Lower lobe of right lung (tissue), 2 donors: ENCODE results near the gene MAZ. TPM values are rescaled to one million over a fixed set of nuclear protein-coding genes. Genes with fewer than 3 reads are reported as not detected.
A peak's percentile ranks its signal among the peaks of the same experiment; 100 is the strongest.

Experiments
- ATAC-seq, 2 donors: fragments of 200-7000 bp; cut with Tn5 transposase; one replicate each; pipeline ENCODE4 v1.9.1; 2020 to 2022; ENCODE audit warnings: mild to moderate bottlenecking in 2 of 2, moderate library complexity in 2 of 2
- DNase-seq: peaks from one replicate; pipeline ENCODE4 v3.0.0-alpha.2; 2020
- H3K27ac ChIP-seq: fragments of 200-600 bp; one replicate; pipeline ENCODE4 v1.8.0; 2022
- H3K27me3 ChIP-seq: fragments of 200-600 bp; one replicate; pipeline ENCODE4 v1.8.0; 2022; ENCODE audit warnings: low read depth
- H3K36me3 ChIP-seq: fragments of 200-600 bp; one replicate; pipeline ENCODE4 v1.8.0; 2022; ENCODE audit warnings: mild to moderate bottlenecking
- H3K4me1 ChIP-seq: fragments of 200-600 bp; one replicate; pipeline ENCODE4 v1.8.0; 2022
- H3K4me3 ChIP-seq: fragments of 200-600 bp; one replicate; pipeline ENCODE4 v1.8.0; 2022; ENCODE audit warnings: mild to moderate bottlenecking
- H3K9me3 ChIP-seq: fragments of 200-600 bp; one replicate; pipeline ENCODE4 v1.8.0; 2022
- CTCF ChIP-seq: fragments of 200-600 bp; IDR thresholded peaks from one replicate; pipeline ENCODE4 v1.8.0; 2022; ENCODE audit warnings: antibody characterized with exemption, mild to moderate bottlenecking
- intact Hi-C: fragments of 100-400 bp; cut with DNase I; formaldehyde crosslinking; loops from one replicate; pipeline ENCODE4 v1.11.0; 2022
- total RNA-seq: library from RNA; stranded (reverse); fragmentation: NEBNext Ultra II Directional; extraction: Animal tissue kit (Norgen Biotek cat#: 25700); gene quantifications from one replicate; pipeline ENCODE4 v1.2.1, GENCODE V29; 2021
- donor health status: DM: no; HTN: yes; CAD: no; lungs with severe emphysema.

MAZ gene
- total RNA-seq, 1 donor from 2014 or later = 169 TPM

- TF ChIP-seq CTCF = no peak
- H3K36me3 ChIP-seq = no peaks in the 10 kb centered on the region
- no peaks in the 10 kb centered on the region for H3K27me3 ChIP-seq
- H3K4me3 ChIP-seq = no peak overlapping the region
- DNase-seq (no peak), ATAC-seq (no peak)
- peaks cover 11% of the 10 kb centered on the region for H3K4me1 ChIP-seq
- no peak overlapping the region for H3K27ac ChIP-seq
- no peaks in the 10 kb centered on the region for H3K9me3 ChIP-seq
- intact Hi-C loops = no loop called here
Measured at GRCh38 chr16:29761882-29762281, 44.4 kb upstream of the MAZ start.

GRCh38 chr16:29763326-29763725 lies 43.0 kb upstream of the MAZ start:
- DNase-seq (no peak), ATAC-seq (no peak)
- H3K4me1 ChIP-seq = peaks cover under 1% of the 10 kb centered on the region
- H3K4me3 ChIP-seq = no peak overlapping the region
- intact Hi-C loops = no loop called here
- no peaks in the 10 kb centered on the region for H3K9me3 ChIP-seq
- no peaks in the 10 kb centered on the region for H3K36me3 ChIP-seq
- no peak for TF ChIP-seq CTCF
- no peak overlapping the region for H3K27ac ChIP-seq
- H3K27me3 ChIP-seq = no peaks in the 10 kb centered on the region

GRCh38 chr16:29765167-29766032 lies 40.9 kb upstream of the MAZ start:
- no peaks in the 10 kb centered on the region for H3K36me3 ChIP-seq
- no peak overlapping the region for H3K4me3 ChIP-seq
- peak; percentile 84 for DNase-seq
- no peaks in the 10 kb centered on the region for H3K9me3 ChIP-seq
- ATAC-seq = peak; percentile 91 to 92
- no peak overlapping the region for H3K27ac ChIP-seq
- no peaks in the 10 kb centered on the region for H3K4me1 ChIP-seq
- no peaks in the 10 kb centered on the region for H3K27me3 ChIP-seq
- no peak for TF ChIP-seq CTCF
- intact Hi-C loops = no loop called here

- Histone ChIP-seq H3K36me3 (no peaks in the 10 kb centered on the region), H3K9me3 (no peaks in the 10 kb centered on the region), H3K27me3 (no peaks in the 10 kb centered on the region), H3K4me1 (no peaks in the 10 kb centered on the region), H3K27ac (no peak overlapping the region), H3K4me3 (no peak overlapping the region)
- DNase-seq (no peak), ATAC-seq (no peak)
- TF ChIP-seq CTCF = no peak
- intact Hi-C loops = no loop called here
Measured at GRCh38 chr16:29766571-29766970, 39.8 kb upstream of the MAZ start.

- no peak overlapping the region for H3K27ac ChIP-seq
- no peaks in the 10 kb centered on the region for H3K4me1 ChIP-seq
- ATAC-seq (no peak), DNase-seq (no peak)
- H3K27me3 ChIP-seq = no peaks in the 10 kb centered on the region
- TF ChIP-seq CTCF = no peak
- H3K4me3 ChIP-seq = no peak overlapping the region
- H3K36me3 ChIP-seq = no peaks in the 10 kb centered on the region
- H3K9me3 ChIP-seq = no peaks in the 10 kb centered on the region
- intact Hi-C loops = no loop called here
Measured at GRCh38 chr16:29767062-29767461, 39.3 kb upstream of the MAZ start.
